Astrocyte of the spinal cord (primary cell): ENCODE data around the gene PASD1.

Source experiments
- DNase-seq: peaks from one replicate; pipeline ENCODE4 v3.0.0; 2011; ENCODE audit warnings: low read depth, low spot score
- H3K4me3 ChIP-seq: 2 replicates; pipeline ENCODE4 v1.5.1; 2011; ENCODE audit warnings: low read depth, mild to moderate bottlenecking, low read length, moderate library complexity
- in situ Hi-C: cut with HindIII; loops from 2 replicates; pipeline ENCODE4 v1.10.0; 2017; ENCODE audit warnings: low sequenced_read_pairs
- TF ChIP-seq, protein P1 (sequence below): IDR thresholded peaks from 2 replicates; pipeline ENCODE4 v1.5.1; 2012; ENCODE audit warnings: low read depth, mild to moderate bottlenecking, low read length, inconsistent platforms

Gene PASD1

DNA sequence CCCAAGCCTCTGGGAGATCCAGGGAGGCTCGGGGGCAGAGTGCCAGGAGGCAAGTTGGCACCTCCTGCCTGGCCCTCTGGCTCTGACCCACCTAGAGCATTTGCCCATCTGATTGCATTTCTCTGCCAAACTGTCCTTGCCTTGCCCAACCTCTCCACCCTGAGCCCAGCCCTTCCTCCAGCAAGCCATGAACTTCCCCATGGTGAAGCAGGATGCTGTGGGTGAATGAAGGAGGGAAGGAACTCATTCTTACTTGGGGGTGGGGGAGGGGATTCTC, 161.8 kb downstream of the PASD1 start:
- no peak overlapping the region for H3K4me3 ChIP-seq
- in situ Hi-C loops: no loop called here
- no peak for DNase-seq
- TF ChIP-seq, protein P1, sequence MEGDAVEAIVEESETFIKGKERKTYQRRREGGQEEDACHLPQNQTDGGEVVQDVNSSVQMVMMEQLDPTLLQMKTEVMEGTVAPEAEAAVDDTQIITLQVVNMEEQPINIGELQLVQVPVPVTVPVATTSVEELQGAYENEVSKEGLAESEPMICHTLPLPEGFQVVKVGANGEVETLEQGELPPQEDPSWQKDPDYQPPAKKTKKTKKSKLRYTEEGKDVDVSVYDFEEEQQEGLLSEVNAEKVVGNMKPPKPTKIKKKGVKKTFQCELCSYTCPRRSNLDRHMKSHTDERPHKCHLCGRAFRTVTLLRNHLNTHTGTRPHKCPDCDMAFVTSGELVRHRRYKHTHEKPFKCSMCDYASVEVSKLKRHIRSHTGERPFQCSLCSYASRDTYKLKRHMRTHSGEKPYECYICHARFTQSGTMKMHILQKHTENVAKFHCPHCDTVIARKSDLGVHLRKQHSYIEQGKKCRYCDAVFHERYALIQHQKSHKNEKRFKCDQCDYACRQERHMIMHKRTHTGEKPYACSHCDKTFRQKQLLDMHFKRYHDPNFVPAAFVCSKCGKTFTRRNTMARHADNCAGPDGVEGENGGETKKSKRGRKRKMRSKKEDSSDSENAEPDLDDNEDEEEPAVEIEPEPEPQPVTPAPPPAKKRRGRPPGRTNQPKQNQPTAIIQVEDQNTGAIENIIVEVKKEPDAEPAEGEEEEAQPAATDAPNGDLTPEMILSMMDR: no peak
